WTC11 (cell line): ENCODE data around the gene GNMT.

ENCODE experiments used
- CTCF ChIP-seq: fragments of 200-600 bp; IDR thresholded peaks from 2 replicates; pipeline ENCODE4 v1.8.0; 2022; ENCODE audit warnings: antibody characterized with exemption
- NR3C1 ChIP-seq: sonication (generic); formaldehyde crosslinking; conservative IDR thresholded peaks from 2 replicates; pipeline ENCODE4 v1.8.1; 2023; ENCODE audit warnings: low read depth, mild to moderate bottlenecking, missing genetic modification reagents
- SP1 ChIP-seq: sonication (generic); formaldehyde crosslinking; conservative IDR thresholded peaks from 2 replicates; pipeline ENCODE4 v1.8.1; 2022; ENCODE audit warnings: missing genetic modification reagents
- TEAD4 ChIP-seq: sonication (generic); formaldehyde crosslinking; IDR thresholded peaks from 2 replicates; pipeline ENCODE4 v1.8.0; 2022; ENCODE audit warnings: mild to moderate bottlenecking, missing genetic modification reagents
- ZNF281 ChIP-seq: sonication (generic); formaldehyde crosslinking; IDR thresholded peaks from 2 replicates; pipeline ENCODE4 v1.8.0; 2023; ENCODE audit warnings: mild to moderate bottlenecking, missing genetic modification reagents

GRCh38 chr6:43007126-43007525 lies 46.6 kb downstream of the GNMT start:
- no peak for TF ChIP-seq CTCF
- TF ChIP-seq NR3C1 (CRISPR knock-in tag) = no peak
- TF ChIP-seq TEAD4 (CRISPR knock-in tag) = no peak
- TF ChIP-seq SP1 (CRISPR knock-in tag) = no peak
- TF ChIP-seq ZNF281 (CRISPR knock-in tag) = no peak
